Stimulated activated effector memory CD8-positive, alpha-beta T cell treated with anti-CD3 and anti-CD28 coated beads, Interleukin-12 subunit alpha, Interleukin-12 subunit beta, amount 100 ng/mL, for 72 hours (primary cell): ENCODE data around the gene LUZP2.

Experiments
- ATAC-seq: fragments of 150-1000 bp; cut with Tn5 transposase; 2 replicates; pipeline ENCODE4 v1.10.0; 2021
- DNase-seq, 2 donors: peaks; one replicate each; pipeline ENCODE4 v3.0.0; 2021 to 2022; ENCODE audit warnings: low spot score in 2 of 2
- H3K27ac Mint-ChIP-seq: one replicate; pipeline ENCODE4 v1.8.0; 2022; ENCODE audit warnings: mild to moderate bottlenecking, mixed read lengths
- H3K36me3 Mint-ChIP-seq: one replicate; pipeline ENCODE4 v1.8.0; 2022; ENCODE audit warnings: mild to moderate bottlenecking, mixed read lengths
- H3K4me1 Mint-ChIP-seq: one replicate; pipeline ENCODE4 v1.8.0; 2022; ENCODE audit warnings: mixed read lengths
- H3K4me3 Mint-ChIP-seq: one replicate; pipeline ENCODE4 v1.8.0; 2022; ENCODE audit warnings: mild to moderate bottlenecking, mixed read lengths
- H3K9me3 Mint-ChIP-seq: one replicate; pipeline ENCODE4 v1.8.0; 2022; ENCODE audit warnings: mixed read lengths

The LUZP2 gene

DNA sequence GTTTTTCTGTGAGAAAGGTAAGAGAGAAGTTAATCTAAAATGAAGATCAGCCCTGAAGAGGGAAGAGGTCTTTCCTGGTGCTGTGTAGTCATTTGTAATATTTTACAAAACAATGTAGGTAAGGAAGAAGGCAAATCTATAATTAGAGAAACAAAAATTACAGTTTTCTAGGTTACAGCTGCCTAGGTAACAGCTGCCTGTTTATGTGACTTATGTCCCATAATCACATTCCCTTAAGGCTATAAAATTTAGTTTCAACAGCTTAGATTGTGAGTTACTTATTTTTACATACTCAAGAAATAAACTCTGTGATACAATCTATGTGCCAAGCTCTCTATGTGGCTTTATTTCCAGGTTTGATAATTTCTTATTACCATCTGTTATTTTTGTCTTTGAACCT lies 19.8 kb downstream of the LUZP2 start:
- ATAC-seq (no peak), DNase-seq (no peak)
- no peak overlapping the region for H3K4me3 Mint-ChIP-seq
- no peaks in the 10 kb centered on the region for H3K4me1 Mint-ChIP-seq
- no peaks in the 10 kb centered on the region for H3K36me3 Mint-ChIP-seq
- H3K9me3 Mint-ChIP-seq = peaks cover 4% of the 10 kb centered on the region
- no peak overlapping the region for H3K27ac Mint-ChIP-seq

- Mint-ChIP-seq H3K4me3 (no peak overlapping the region), H3K9me3 (no peaks in the 10 kb centered on the region), H3K27ac (no peak overlapping the region), H3K36me3 (no peaks in the 10 kb centered on the region), H3K4me1 (no peaks in the 10 kb centered on the region)
- no peak for ATAC-seq
- DNase-seq = no peak
Observed at GRCh38 chr11:24521601-24522000, 24.7 kb downstream of the LUZP2 start.

- ATAC-seq = no peak
- DNase-seq = no peak
- Mint-ChIP-seq H3K4me1 (no peaks in the 10 kb centered on the region), H3K27ac (no peak overlapping the region), H3K36me3 (no peaks in the 10 kb centered on the region), H3K4me3 (no peak overlapping the region), H3K9me3 (peaks cover 3% of the 10 kb centered on the region)
Observed at GRCh38 chr11:24524156-24524555, 27.3 kb downstream of the LUZP2 start.

- DNase-seq (no peak), ATAC-seq (no peak)
- no peaks in the 10 kb centered on the region for H3K4me1 Mint-ChIP-seq
- H3K27ac Mint-ChIP-seq = no peak overlapping the region
- H3K9me3 Mint-ChIP-seq = peaks cover 16% of the 10 kb centered on the region
- H3K4me3 Mint-ChIP-seq = no peak overlapping the region
- H3K36me3 Mint-ChIP-seq = no peaks in the 10 kb centered on the region
Observed at GRCh38 chr11:24531528-24531927, 34.7 kb downstream of the LUZP2 start.

DNA sequence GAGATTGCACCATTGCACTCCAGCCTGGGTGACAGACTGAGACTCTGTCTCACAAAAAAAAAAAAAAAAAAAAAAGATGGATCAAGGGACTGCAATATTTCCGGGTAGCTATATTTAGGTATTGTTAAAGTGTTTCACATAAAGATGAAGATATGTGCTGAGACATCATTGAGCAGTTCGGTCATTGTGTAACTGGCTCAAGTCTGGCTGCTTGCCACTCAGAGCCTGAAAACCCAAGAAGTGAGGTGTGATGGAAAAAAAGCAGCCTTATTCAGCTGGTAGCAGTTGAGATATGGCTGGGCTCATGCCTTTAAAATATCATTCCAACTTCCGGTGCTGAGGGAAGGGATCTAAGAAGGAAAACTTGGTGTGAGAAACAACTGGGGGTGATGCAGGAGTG lies 46.9 kb downstream of the LUZP2 start:
- Mint-ChIP-seq H3K4me3 (no peak overlapping the region), H3K27ac (no peak overlapping the region), H3K9me3 (peaks cover 5% of the 10 kb centered on the region), H3K4me1 (no peaks in the 10 kb centered on the region), H3K36me3 (no peaks in the 10 kb centered on the region)
- ATAC-seq = no peak
- no peak for DNase-seq

GRCh38 chr11:24556693-24557092 lies 59.8 kb downstream of the LUZP2 start:
- Mint-ChIP-seq H3K9me3 (peaks cover 3% of the 10 kb centered on the region), H3K27ac (no peak overlapping the region), H3K4me1 (no peaks in the 10 kb centered on the region), H3K4me3 (no peak overlapping the region), H3K36me3 (no peaks in the 10 kb centered on the region)
- DNase-seq (no peak), ATAC-seq (no peak)

- Mint-ChIP-seq H3K9me3 (peaks cover 3% of the 10 kb centered on the region), H3K4me1 (no peaks in the 10 kb centered on the region)
- ATAC-seq = no peak
Observed at GRCh38 chr11:24559315-24559714, 62.5 kb downstream of the LUZP2 start.

GRCh38 chr11:24560324-24560723 lies 63.5 kb downstream of the LUZP2 start:
- no peak for ATAC-seq
- H3K36me3 Mint-ChIP-seq = no peaks in the 10 kb centered on the region
- H3K9me3 Mint-ChIP-seq = peaks cover 3% of the 10 kb centered on the region
- H3K27ac Mint-ChIP-seq = no peak overlapping the region
- no peak overlapping the region for H3K4me3 Mint-ChIP-seq
- H3K4me1 Mint-ChIP-seq = no peaks in the 10 kb centered on the region
- no peak for DNase-seq

More at GRCh38 chr11:24559315-24559714, 62.5 kb downstream of the LUZP2 start:
- no peak overlapping the region for H3K4me3 Mint-ChIP-seq
- DNase-seq = no peak
- no peaks in the 10 kb centered on the region for H3K36me3 Mint-ChIP-seq
- no peak overlapping the region for H3K27ac Mint-ChIP-seq

- Mint-ChIP-seq H3K4me3 (no peak overlapping the region), H3K27ac (no peak overlapping the region), H3K4me1 (no peaks in the 10 kb centered on the region), H3K9me3 (peaks cover 6% of the 10 kb centered on the region), H3K36me3 (no peaks in the 10 kb centered on the region)
- ATAC-seq (no peak), DNase-seq (no peak)
Observed at GRCh38 chr11:24567380-24567779, 70.5 kb downstream of the LUZP2 start.

GRCh38 chr11:24572376-24572775 lies 75.5 kb downstream of the LUZP2 start:
- ATAC-seq = no peak
- DNase-seq = no peak
- Mint-ChIP-seq H3K4me3 (no peak overlapping the region), H3K36me3 (no peaks in the 10 kb centered on the region), H3K27ac (no peak overlapping the region), H3K4me1 (no peaks in the 10 kb centered on the region), H3K9me3 (peaks cover 8% of the 10 kb centered on the region)

DNA sequence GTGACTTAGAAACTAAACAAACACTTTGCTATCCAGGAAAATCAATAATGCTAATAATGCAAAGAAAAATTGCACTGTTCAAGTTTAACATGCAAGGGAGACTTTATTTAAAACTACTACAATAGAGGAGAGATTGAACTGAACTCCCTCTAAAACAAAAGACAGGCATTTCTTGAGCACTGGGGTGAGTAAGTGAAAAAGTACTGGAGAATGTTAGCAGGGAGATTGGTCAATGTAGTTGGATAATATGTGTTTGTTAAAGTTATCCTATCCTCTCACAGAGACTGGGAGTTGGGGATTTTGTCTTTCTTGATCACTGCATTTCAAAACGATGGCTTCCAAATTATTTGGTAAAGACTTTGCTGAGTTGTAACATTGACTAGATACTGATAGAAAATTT lies 77.6 kb downstream of the LUZP2 start:
- Mint-ChIP-seq H3K4me1 (no peaks in the 10 kb centered on the region), H3K4me3 (no peak overlapping the region), H3K36me3 (no peaks in the 10 kb centered on the region), H3K9me3 (peaks cover 7% of the 10 kb centered on the region), H3K27ac (no peak overlapping the region)
- DNase-seq (no peak), ATAC-seq (no peak)

- H3K4me3 Mint-ChIP-seq = no peak overlapping the region
- DNase-seq = no peak
- no peaks in the 10 kb centered on the region for H3K36me3 Mint-ChIP-seq
- H3K9me3 Mint-ChIP-seq = peaks cover 7% of the 10 kb centered on the region
- no peak overlapping the region for H3K27ac Mint-ChIP-seq
- no peak for ATAC-seq
- no peaks in the 10 kb centered on the region for H3K4me1 Mint-ChIP-seq
Observed at GRCh38 chr11:24575392-24575791, 78.5 kb downstream of the LUZP2 start.

DNA sequence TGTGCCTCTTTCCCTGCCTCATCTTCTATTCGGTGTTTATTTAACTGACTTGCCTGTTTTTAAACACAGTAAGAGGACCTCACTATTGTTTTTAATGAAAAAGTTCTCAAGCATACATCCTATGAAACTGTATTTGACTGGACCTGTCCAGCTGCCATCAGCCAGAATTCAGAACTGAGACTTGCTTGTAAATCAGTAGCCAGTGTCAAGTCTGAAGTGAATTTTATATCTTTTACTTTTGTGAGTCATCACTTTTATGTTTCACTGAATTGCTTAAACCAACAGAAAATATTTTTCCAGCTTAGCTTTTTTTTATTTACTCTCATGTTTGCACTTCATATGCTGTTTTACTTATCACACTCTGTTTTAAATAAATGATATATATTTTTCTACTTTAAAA lies 88.3 kb downstream of the LUZP2 start:
- ATAC-seq (no peak), DNase-seq (no peak)
- Mint-ChIP-seq H3K36me3 (no peaks in the 10 kb centered on the region), H3K9me3 (peaks cover 4% of the 10 kb centered on the region), H3K4me1 (no peaks in the 10 kb centered on the region), H3K4me3 (no peak overlapping the region), H3K27ac (no peak overlapping the region)

GRCh38 chr11:24587635-24588034 lies 90.8 kb downstream of the LUZP2 start:
- ATAC-seq = no peak

DNA sequence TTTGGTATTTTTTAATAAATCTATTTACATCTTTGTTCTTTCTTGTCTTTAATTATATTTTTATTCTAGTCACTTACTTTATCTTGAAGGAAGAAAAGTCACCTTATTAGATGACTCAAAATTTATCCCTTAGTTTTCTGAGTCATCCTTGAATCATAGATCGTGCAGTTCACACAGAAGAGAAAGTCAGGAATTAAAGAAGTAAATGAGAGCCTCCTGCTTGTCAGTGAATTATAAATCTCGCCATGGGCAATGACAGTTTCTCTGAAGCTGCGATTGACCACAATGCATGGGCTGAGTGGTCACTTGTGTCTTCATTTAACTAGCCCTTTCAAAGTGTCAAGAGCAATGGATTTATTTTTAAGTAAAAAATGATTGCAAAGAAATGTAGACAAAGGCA lies 91.2 kb downstream of the LUZP2 start:
- no peak for DNase-seq
- no peak for ATAC-seq
- H3K4me1 Mint-ChIP-seq = no peaks in the 10 kb centered on the region

More at GRCh38 chr11:24587635-24588034, 90.8 kb downstream of the LUZP2 start:
- H3K9me3 Mint-ChIP-seq = peaks cover 4% of the 10 kb centered on the region
- H3K27ac Mint-ChIP-seq = no peak overlapping the region
- no peak for DNase-seq
- H3K4me1 Mint-ChIP-seq = no peaks in the 10 kb centered on the region
- H3K4me3 Mint-ChIP-seq = no peak overlapping the region
- H3K36me3 Mint-ChIP-seq = no peaks in the 10 kb centered on the region

GRCh38 chr11:24589064-24589463 lies 92.2 kb downstream of the LUZP2 start:
- Mint-ChIP-seq H3K4me3 (no peak overlapping the region), H3K27ac (no peak overlapping the region), H3K9me3 (peaks cover 4% of the 10 kb centered on the region), H3K4me1 (no peaks in the 10 kb centered on the region), H3K36me3 (no peaks in the 10 kb centered on the region)
- ATAC-seq (no peak), DNase-seq (no peak)

More for the DNA sequence above, 91.2 kb downstream of the LUZP2 start:
- Mint-ChIP-seq H3K4me3 (no peak overlapping the region), H3K9me3 (peaks cover 4% of the 10 kb centered on the region), H3K27ac (no peak overlapping the region), H3K36me3 (no peaks in the 10 kb centered on the region)

- H3K9me3 Mint-ChIP-seq = no peaks in the 10 kb centered on the region
- H3K4me1 Mint-ChIP-seq = no peaks in the 10 kb centered on the region
- H3K36me3 Mint-ChIP-seq = no peaks in the 10 kb centered on the region
Observed at GRCh38 chr11:24591283-24591682, 94.4 kb downstream of the LUZP2 start.

More at GRCh38 chr11:24591283-24591682, 94.4 kb downstream of the LUZP2 start:
- no peak for ATAC-seq
- DNase-seq = no peak
- Mint-ChIP-seq H3K27ac (no peak overlapping the region), H3K4me3 (no peak overlapping the region)
